HG02938 (cell line): ENCODE results near the gene SRD5A3.
"Not testable (repeated sequence)": the region's sequence is repeated elsewhere in the genome, so short reads cannot be mapped to it uniquely, and the experiment has no call there.

ENCODE experiments used
- ATAC-seq: cut with Tn5 transposase; IDR thresholded peaks from one replicate; pipeline ENCODE4 v1.9.1; 2021; ENCODE audit warnings: mild to moderate bottlenecking, moderate library complexity; ENCODE audit not compliant: unreplicated experiment

The SRD5A3 gene

DNA sequence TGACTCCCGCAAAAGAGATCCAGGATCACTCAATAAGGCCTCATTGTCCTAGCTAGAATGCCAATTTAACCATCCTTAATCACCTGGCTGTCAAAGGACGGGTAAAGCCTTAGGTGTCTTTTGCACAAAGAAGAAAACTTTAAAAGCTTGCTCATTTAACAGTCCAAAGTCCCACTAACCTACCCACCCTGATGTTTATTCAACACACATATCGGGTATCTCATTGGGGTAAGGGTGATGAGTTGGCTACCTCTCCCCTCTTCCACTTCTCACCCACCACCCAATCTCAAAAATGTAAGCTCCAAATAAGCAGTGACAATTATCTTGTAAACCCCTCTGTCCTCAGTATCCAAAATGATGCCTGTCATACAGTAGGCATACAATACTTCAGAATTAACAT is 988 bp upstream of the SRD5A3 start:
- no peak for ATAC-seq

GRCh38 chr4:55346851-55347255 is 811 bp downstream of the SRD5A3 start:
- ATAC-seq = no peak

DNA sequence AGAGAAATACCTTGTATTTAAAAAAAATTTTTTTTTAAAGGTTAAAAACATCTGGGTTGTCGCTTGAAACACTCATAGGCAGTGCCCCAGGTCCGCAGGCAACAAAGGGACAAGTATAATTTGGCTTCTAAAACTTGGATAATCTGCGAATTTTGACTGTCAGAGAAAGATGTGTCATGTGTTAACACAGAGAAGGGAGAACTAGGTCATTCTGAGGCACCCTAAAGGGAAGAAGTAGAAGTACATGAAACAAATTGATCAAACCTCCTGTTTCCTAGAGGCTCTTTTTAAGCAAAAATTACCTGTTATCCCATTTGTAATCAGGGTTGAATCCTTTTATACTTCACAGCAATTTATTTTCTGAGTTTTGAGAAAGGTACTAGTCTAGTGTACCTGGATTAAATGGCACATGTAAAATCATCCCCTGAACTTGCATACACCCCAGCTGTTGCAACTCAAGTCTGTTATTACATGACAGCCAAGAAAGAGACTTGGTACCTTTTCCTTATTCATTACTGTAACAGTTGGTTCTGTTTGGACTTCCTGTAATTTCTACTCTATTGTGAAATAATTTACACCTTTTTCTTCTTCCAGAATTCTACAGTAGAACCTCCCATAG is 1.7 kb downstream of the SRD5A3 start:
- ATAC-seq = no peak

- no peak for ATAC-seq
Measured at GRCh38 chr4:55348466-55348865, 2.4 kb downstream of the SRD5A3 start.

- ATAC-seq = not testable (repeated sequence)
Measured at GRCh38 chr4:55350870-55351269, 4.8 kb downstream of the SRD5A3 start.

GRCh38 chr4:55351824-55352223 is 5.8 kb downstream of the SRD5A3 start:
- ATAC-seq = no peak

- ATAC-seq = no peak
Measured at GRCh38 chr4:55352726-55353125, 6.7 kb downstream of the SRD5A3 start.

- ATAC-seq = not testable (repeated sequence)
Measured at GRCh38 chr4:55353228-55353747, 7.2 kb downstream of the SRD5A3 start.

DNA sequence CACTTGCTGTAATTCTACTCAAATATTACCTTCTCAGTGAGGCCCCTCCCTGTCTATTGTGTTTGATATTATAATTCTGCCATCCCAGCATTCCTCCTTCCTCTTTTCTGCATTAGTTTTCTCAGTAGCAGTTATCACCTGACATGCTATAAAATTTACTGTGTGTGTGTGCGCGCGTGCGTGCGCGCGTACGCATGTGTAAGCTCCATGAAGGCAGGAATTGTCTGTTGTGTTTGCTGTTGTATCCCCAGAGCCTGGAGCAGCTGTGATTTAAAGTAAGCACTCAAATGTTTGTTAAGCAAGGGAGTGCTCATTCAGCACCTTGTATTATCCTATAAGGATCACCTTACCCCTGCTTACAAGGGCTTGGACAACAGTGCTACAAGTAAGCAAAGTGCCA is 8.6 kb downstream of the SRD5A3 start:
- ATAC-seq = no peak

DNA sequence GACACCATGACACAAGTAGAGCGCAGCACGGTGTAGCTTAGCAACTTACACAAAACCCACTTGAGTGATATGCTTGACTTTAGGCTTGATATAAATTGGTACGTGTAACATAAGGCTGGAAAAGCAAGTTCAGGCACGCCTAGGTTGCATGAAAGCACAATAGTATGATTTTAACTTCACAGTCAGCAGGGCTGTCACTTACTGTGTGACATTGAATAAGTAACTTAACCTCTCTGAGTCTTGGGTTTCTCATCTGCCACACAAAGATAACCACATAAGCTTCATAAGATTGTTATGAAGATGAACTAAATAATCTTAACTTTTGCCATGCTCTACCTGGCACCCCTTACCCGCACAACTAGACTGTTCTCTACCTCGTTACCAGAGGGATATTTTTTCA is 9.5 kb downstream of the SRD5A3 start:
- no peak for ATAC-seq

- no peak for ATAC-seq
Measured at GRCh38 chr4:55356991-55357461, 11.0 kb downstream of the SRD5A3 start.

DNA sequence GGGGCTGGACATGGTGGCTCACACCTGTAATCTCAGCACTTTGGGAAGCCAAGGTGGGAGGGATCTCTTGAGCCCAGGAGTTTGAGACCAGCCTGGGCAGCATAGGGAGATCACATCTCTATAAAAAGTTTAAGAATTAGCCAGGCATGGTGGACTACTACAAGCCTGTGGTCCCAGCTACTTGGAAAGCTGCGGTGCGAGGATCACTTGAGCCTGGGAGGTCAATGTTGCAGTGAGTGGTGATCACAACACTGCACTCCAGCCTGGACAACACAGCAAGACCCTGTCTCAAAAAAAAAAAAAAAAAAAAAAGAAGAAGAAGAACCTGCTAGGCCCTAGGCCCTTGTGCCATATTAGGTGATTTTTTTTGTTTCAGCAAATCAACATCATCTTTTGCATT is 12.2 kb downstream of the SRD5A3 start:
- ATAC-seq = no peak

- ATAC-seq = peak; percentile 75
Measured at GRCh38 chr4:55358668-55359067, 12.6 kb downstream of the SRD5A3 start.

GRCh38 chr4:55359397-55359916 is 13.4 kb downstream of the SRD5A3 start:
- no peak for ATAC-seq

- ATAC-seq = not testable (repeated sequence)
Measured at GRCh38 chr4:55362938-55363337, 16.9 kb downstream of the SRD5A3 start.

DNA sequence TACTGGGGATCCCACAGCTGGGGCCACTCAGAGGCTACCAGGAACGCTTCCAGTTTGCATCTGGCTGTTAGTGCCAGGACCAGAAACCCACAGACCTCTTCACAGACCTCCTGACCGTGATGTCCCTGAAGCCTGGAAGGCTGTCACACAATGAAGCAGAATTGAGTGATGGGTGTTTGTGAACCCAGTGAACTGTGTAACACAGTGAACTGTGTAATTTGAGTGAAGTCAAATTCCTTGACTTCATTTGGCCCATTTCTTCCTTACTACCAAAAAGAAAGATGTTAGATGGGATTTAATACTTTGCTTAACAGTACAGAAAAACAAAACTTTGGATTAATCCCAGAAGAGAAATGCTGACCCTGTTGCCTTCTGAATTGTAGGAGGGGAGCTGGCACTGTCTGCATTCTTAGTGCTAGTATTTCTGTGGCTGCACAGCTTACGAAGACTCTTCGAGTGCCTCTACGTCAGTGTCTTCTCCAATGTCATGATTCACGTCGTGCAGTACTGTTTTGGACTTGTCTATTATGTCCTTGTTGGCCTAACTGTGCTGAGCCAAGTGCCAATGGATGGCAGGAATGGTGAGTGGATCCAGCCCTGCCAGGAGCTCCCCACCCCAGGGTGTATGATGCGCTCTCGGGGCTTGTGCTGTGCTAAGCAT is 17.8 kb downstream of the SRD5A3 start:
- ATAC-seq = no peak

DNA sequence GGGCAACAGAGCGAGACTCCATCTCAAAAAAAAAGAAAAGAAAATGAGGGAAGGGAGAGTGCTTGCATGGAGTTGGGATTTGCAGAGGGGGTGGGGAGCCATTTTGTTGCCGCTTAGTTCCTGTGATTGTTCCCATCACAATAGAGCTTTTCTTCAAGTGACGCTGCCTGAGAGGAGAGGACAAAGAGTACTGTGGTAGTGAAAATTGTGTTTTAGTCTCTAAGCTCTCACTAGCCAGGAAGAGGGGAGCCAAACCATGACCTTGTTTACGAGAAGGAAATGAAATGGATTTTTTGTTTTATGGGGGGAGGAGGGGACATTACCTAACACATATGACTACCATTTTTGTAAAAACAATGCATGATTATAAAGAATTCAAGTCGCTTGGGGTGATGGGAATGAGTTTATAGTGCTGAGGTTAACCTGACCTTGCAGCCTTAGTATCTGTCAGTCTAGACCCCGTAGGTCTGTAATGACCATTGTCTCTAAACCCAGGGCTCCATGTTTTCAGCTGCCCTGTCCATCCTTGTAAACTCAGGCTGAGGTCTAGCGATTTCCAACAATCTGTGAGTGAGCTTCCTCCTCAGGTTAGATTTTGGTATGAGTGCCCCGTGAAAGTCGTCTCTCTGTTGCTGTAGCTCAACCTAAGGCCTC is 18.8 kb downstream of the SRD5A3 start:
- no peak for ATAC-seq

DNA sequence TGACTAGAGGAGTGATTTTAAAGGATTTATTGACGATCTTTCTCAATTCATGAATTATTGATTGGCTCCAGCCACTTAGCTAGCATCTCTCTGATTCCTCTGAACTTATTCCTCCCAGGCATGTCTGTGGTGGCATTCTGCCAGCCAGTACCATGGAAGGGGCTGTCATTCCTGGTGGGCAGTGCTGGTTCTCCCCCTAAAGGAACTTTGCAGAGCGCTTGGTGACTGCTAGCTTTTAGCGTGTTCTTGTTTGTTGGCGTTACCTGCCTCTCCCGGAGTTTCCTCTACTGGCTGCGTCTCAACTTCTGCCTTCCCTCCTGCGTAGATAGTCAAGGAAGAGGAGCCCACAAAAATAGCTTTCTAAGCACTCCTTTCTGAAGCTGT is 19.3 kb downstream of the SRD5A3 start:
- ATAC-seq = no peak

DNA sequence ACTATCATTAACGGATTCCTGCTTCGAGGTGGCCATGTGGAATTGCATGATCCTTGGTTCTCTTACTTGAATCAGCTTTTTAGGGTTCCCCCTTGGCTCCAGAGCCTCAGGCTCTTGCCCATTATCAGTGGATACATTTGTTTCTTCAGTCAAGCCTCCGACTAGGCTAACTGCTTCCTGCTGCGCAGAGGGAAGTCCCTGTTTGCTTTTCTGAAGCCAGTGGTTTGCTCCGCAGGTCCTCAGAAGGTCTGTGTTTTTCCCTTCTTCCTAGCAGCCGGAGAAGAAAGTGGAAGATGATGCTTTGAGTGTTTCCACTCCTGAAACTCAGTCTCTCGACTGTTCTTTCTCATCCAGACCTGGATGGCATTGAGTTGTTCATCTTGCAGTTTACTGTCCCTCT is 20.6 kb downstream of the SRD5A3 start:
- ATAC-seq = no peak

- no peak for ATAC-seq
Measured at GRCh38 chr4:55367084-55367722, 21.2 kb downstream of the SRD5A3 start.

- no peak for ATAC-seq
Measured at GRCh38 chr4:55369968-55370367, 23.9 kb downstream of the SRD5A3 start.
